Activated T-helper 1 cell treated with Interleukin-2 at 50 U/mL for 16 hours (primary cell): ENCODE data around the gene TENM4.

Experiments
- DNase-seq: peaks from one replicate; pipeline ENCODE4 v3.0.0-alpha.2; 2020; ENCODE audit warnings: low read depth

Gene TENM4

GRCh38 chr11:78972590-78972989 is 468.2 kb downstream of the TENM4 start:
- no peak for DNase-seq

GRCh38 chr11:78972177-78972576 is 468.7 kb downstream of the TENM4 start:
- no peak for DNase-seq

GRCh38 chr11:78967811-78968210 is 473.0 kb downstream of the TENM4 start:
- DNase-seq: no peak

GRCh38 chr11:78965432-78965831 is 475.4 kb downstream of the TENM4 start:
- DNase-seq: no peak

- no peak for DNase-seq
These were observed 478.7 kb downstream of the TENM4 start for GRCh38 chr11:78961937-78962701.

- no peak for DNase-seq
These were observed 479.6 kb downstream of the TENM4 start for GRCh38 chr11:78961247-78961646.

- DNase-seq: no peak
These were observed 482.4 kb downstream of the TENM4 start for GRCh38 chr11:78958444-78958843.

- DNase-seq: no peak
These were observed 483.2 kb downstream of the TENM4 start for GRCh38 chr11:78957476-78958245.

GRCh38 chr11:78954696-78955095 is 486.1 kb downstream of the TENM4 start:
- DNase-seq: no peak

- no peak for DNase-seq
These were observed 486.6 kb downstream of the TENM4 start for GRCh38 chr11:78954261-78954660.

GRCh38 chr11:78952890-78953289 is 487.9 kb downstream of the TENM4 start:
- no peak for DNase-seq

GRCh38 chr11:78952175-78952574 is 488.7 kb downstream of the TENM4 start:
- DNase-seq: no peak

- DNase-seq: no peak
These were observed 490.7 kb downstream of the TENM4 start for GRCh38 chr11:78949976-78950690.

- DNase-seq: no peak
These were observed 493.6 kb downstream of the TENM4 start for GRCh38 chr11:78946945-78947902.

- DNase-seq: no peak
These were observed 497.0 kb downstream of the TENM4 start for GRCh38 chr11:78943841-78944240.

- DNase-seq: no peak
These were observed 497.7 kb downstream of the TENM4 start for GRCh38 chr11:78943154-78943553.

GRCh38 chr11:78941226-78941851 is 499.5 kb downstream of the TENM4 start:
- DNase-seq: no peak

GRCh38 chr11:78940500-78941225 is 500.2 kb downstream of the TENM4 start:
- DNase-seq: no peak

GRCh38 chr11:78938971-78939370 is 501.9 kb downstream of the TENM4 start:
- no peak for DNase-seq

GRCh38 chr11:78938036-78938435 is 502.8 kb downstream of the TENM4 start:
- no peak for DNase-seq
